GM21723 (cell line): ENCODE data around the gene IL13.
"Not testable (repeated sequence)": the region's sequence is repeated elsewhere in the genome, so short reads cannot be mapped to it uniquely, and the experiment has no call there.

Source experiments
- ATAC-seq: cut with Tn5 transposase; IDR thresholded peaks from one replicate; pipeline ENCODE4 v1.9.1; 2021; ENCODE audit warnings: mild to moderate bottlenecking, moderate library complexity; ENCODE audit not compliant: unreplicated experiment

IL13 gene

GRCh38 chr5:132657676-132658380 lies at the start of gene IL13:
Gene IL13, plus strand, starts transcription at chr5:132658173. Its CDS starts 14 bp downstream, at chr5:132658187.
- ATAC-seq: no peak

GRCh38 chr5:132611965-132612364 lies 46.0 kb upstream of the IL13 start:
- no peak for ATAC-seq

GRCh38 chr5:132612846-132613245 lies 45.1 kb upstream of the IL13 start:
- no peak for ATAC-seq

GRCh38 chr5:132621699-132622098 lies 36.3 kb upstream of the IL13 start:
- ATAC-seq: no peak

GRCh38 chr5:132622608-132623007 lies 35.4 kb upstream of the IL13 start:
- ATAC-seq: no peak

GRCh38 chr5:132627470-132627869 lies 30.5 kb upstream of the IL13 start:
- ATAC-seq: no peak

GRCh38 chr5:132628814-132629213 lies 29.2 kb upstream of the IL13 start:
- ATAC-seq: no peak

GRCh38 chr5:132629230-132629944 lies 28.6 kb upstream of the IL13 start:
- peak; percentile 78 for ATAC-seq

- not testable (repeated sequence) for ATAC-seq
Measured at GRCh38 chr5:132633587-132633986, 24.4 kb upstream of the IL13 start.

GRCh38 chr5:132635873-132636272 lies 22.1 kb upstream of the IL13 start:
- ATAC-seq: peak; percentile 50

- ATAC-seq: no peak
Measured at GRCh38 chr5:132637241-132637640, 20.7 kb upstream of the IL13 start.

- peak; percentile 66 for ATAC-seq
Measured at GRCh38 chr5:132639706-132640130, 18.3 kb upstream of the IL13 start.

GRCh38 chr5:132640613-132641012 lies 17.4 kb upstream of the IL13 start:
- ATAC-seq: peak; percentile 23

- peak; percentile 44 for ATAC-seq
Measured at GRCh38 chr5:132641241-132641723, 16.7 kb upstream of the IL13 start.

GRCh38 chr5:132641841-132642240 lies 16.1 kb upstream of the IL13 start:
- no peak for ATAC-seq

- no peak for ATAC-seq
Measured at GRCh38 chr5:132644177-132644576, 13.8 kb upstream of the IL13 start.

GRCh38 chr5:132646583-132647266 lies 11.2 kb upstream of the IL13 start:
- ATAC-seq: no peak

GRCh38 chr5:132647473-132647872 lies 10.5 kb upstream of the IL13 start:
- no peak for ATAC-seq

GRCh38 chr5:132648355-132648754 lies 9.6 kb upstream of the IL13 start:
- no peak for ATAC-seq

GRCh38 chr5:132651838-132652469 lies 6.0 kb upstream of the IL13 start:
- ATAC-seq: no peak

GRCh38 chr5:132653716-132654115 lies 4.3 kb upstream of the IL13 start:
- no peak for ATAC-seq
